T-helper 17 cell (primary cell): Measurements from ENCODE around the gene SETX. TPM values are rescaled to one million over a fixed set of nuclear protein-coding genes. Genes with fewer than 3 reads are reported as not detected.

Experiments
- ATAC-seq: fragments of 150-1000 bp; cut with Tn5 transposase; 2 replicates; pipeline ENCODE4 v1.10.0; 2021; ENCODE audit warnings: mild to moderate bottlenecking, moderate library complexity
- DNase-seq, 3 donors: peaks; one replicate each; pipeline versions ENCODE4 v3.0.0 to v3.0.0-alpha.2; 2020 to 2021
- H3K9me3 ChIP-seq: one replicate; pipeline ENCODE4 v1.7.0; 2013; ENCODE audit warnings: low read length, mild to moderate bottlenecking; ENCODE audit not compliant: control insufficient read depth, poor library complexity, severe bottlenecking
- H3K27ac Mint-ChIP-seq: one replicate; pipeline ENCODE4 v1.8.0; 2022; ENCODE audit warnings: mild to moderate bottlenecking, moderate library complexity, mixed read lengths
- H3K27me3 Mint-ChIP-seq: one replicate; pipeline ENCODE4 v1.8.0; 2022; ENCODE audit warnings: mixed read lengths
- H3K36me3 Mint-ChIP-seq: one replicate; pipeline ENCODE4 v1.8.0; 2022; ENCODE audit warnings: low read depth, mixed read lengths
- H3K4me1 Mint-ChIP-seq: one replicate; pipeline ENCODE4 v1.8.0; 2022; ENCODE audit warnings: mild to moderate bottlenecking, mixed read lengths
- H3K4me3 Mint-ChIP-seq: one replicate; pipeline ENCODE4 v1.8.0; 2022; ENCODE audit warnings: mild to moderate bottlenecking, moderate library complexity, mixed read lengths
- total RNA-seq, 4 donors: library from RNA in 2 of 4; stranded (reverse) in 2 of 4; gene quantifications; one replicate each; pipeline ENCODE4 v1.2.3 and lab custom pipeline; 2022 to 2026

SETX gene
- total RNA-seq, 2 donors from 2014 or later = 56.4 to 58.3 TPM

GRCh38 chr9:132372177-132373095, 17.6 kb upstream of the SETX start:
- H3K27me3 Mint-ChIP-seq = no peaks in the 10 kb centered on the region
- H3K4me3 Mint-ChIP-seq = peak overlapping the region; percentile 45
- peaks cover 2% of the 10 kb centered on the region for H3K36me3 Mint-ChIP-seq
- H3K4me1 Mint-ChIP-seq = peaks cover 10% of the 10 kb centered on the region
- no peak for DNase-seq
- peak overlapping the region; percentile 74 for H3K27ac Mint-ChIP-seq
- H3K9me3 ChIP-seq = no peaks in the 10 kb centered on the region
- peak; percentile 28 for ATAC-seq

- Mint-ChIP-seq H3K27me3 (no peaks in the 10 kb centered on the region), H3K4me1 (peaks cover 10% of the 10 kb centered on the region), H3K27ac (no peak overlapping the region), H3K36me3 (peaks cover 2% of the 10 kb centered on the region), H3K4me3 (no peak overlapping the region)
- H3K9me3 ChIP-seq = no peaks in the 10 kb centered on the region
- no peak for DNase-seq
- ATAC-seq = no peak
Measured at GRCh38 chr9:132370592-132370991, 15.8 kb upstream of the SETX start.

- Mint-ChIP-seq H3K27me3 (no peaks in the 10 kb centered on the region), H3K4me1 (peaks cover 10% of the 10 kb centered on the region), H3K36me3 (no peaks in the 10 kb centered on the region), H3K27ac (no peak overlapping the region), H3K4me3 (no peak overlapping the region)
- ATAC-seq (no peak), DNase-seq (no peak)
- H3K9me3 ChIP-seq = no peaks in the 10 kb centered on the region
Measured at GRCh38 chr9:132369421-132369820, 14.6 kb upstream of the SETX start.

- H3K27me3 Mint-ChIP-seq = no peaks in the 10 kb centered on the region
- no peaks in the 10 kb centered on the region for H3K9me3 ChIP-seq
- no peaks in the 10 kb centered on the region for H3K36me3 Mint-ChIP-seq
- H3K4me1 Mint-ChIP-seq = peaks cover 6% of the 10 kb centered on the region
- ATAC-seq = no peak
- no peak overlapping the region for H3K27ac Mint-ChIP-seq
- H3K4me3 Mint-ChIP-seq = no peak overlapping the region
- no peak for DNase-seq
Measured at GRCh38 chr9:132367613-132368313, 13.0 kb upstream of the SETX start.

GRCh38 chr9:132366481-132366880, 11.7 kb upstream of the SETX start:
- Mint-ChIP-seq H3K36me3 (no peaks in the 10 kb centered on the region), H3K4me1 (no peaks in the 10 kb centered on the region), H3K27ac (no peak overlapping the region), H3K27me3 (no peaks in the 10 kb centered on the region), H3K4me3 (no peak overlapping the region)
- no peak for ATAC-seq
- DNase-seq = no peak
- no peaks in the 10 kb centered on the region for H3K9me3 ChIP-seq

- H3K9me3 ChIP-seq = no peaks in the 10 kb centered on the region
- H3K4me1 Mint-ChIP-seq = no peaks in the 10 kb centered on the region
- H3K36me3 Mint-ChIP-seq = no peaks in the 10 kb centered on the region
- DNase-seq (no peak), ATAC-seq (no peak)
- no peaks in the 10 kb centered on the region for H3K27me3 Mint-ChIP-seq
- no peak overlapping the region for H3K27ac Mint-ChIP-seq
- no peak overlapping the region for H3K4me3 Mint-ChIP-seq
Measured at GRCh38 chr9:132365986-132366385, 11.2 kb upstream of the SETX start.

- Mint-ChIP-seq H3K4me3 (no peak overlapping the region), H3K36me3 (no peaks in the 10 kb centered on the region), H3K27ac (no peak overlapping the region), H3K27me3 (no peaks in the 10 kb centered on the region), H3K4me1 (peaks cover 3% of the 10 kb centered on the region)
- DNase-seq (no peak), ATAC-seq (no peak)
- H3K9me3 ChIP-seq = no peaks in the 10 kb centered on the region
Measured at GRCh38 chr9:132364068-132364467, 9.3 kb upstream of the SETX start.

- Mint-ChIP-seq H3K36me3 (peaks cover 7% of the 10 kb centered on the region), H3K27ac (no peak overlapping the region), H3K4me1 (peaks cover 23% of the 10 kb centered on the region), H3K4me3 (no peak overlapping the region), H3K27me3 (no peaks in the 10 kb centered on the region)
- H3K9me3 ChIP-seq = no peaks in the 10 kb centered on the region
- ATAC-seq (no peak), DNase-seq (no peak)
Measured at GRCh38 chr9:132357764-132358163, 3.0 kb upstream of the SETX start.

- Mint-ChIP-seq H3K27me3 (no peaks in the 10 kb centered on the region), H3K36me3 (peaks cover 15% of the 10 kb centered on the region), H3K4me1 (peaks cover 35% of the 10 kb centered on the region), H3K27ac (no peak overlapping the region), H3K4me3 (peak overlapping the region; percentile 74)
- DNase-seq (no peak), ATAC-seq (no peak)
- H3K9me3 ChIP-seq = no peaks in the 10 kb centered on the region
Measured at GRCh38 chr9:132356324-132356924, 1.6 kb upstream of the SETX start.

GRCh38 chr9:132351404-132352045, 3.3 kb downstream of the SETX start:
- no peaks in the 10 kb centered on the region for H3K27me3 Mint-ChIP-seq
- H3K9me3 ChIP-seq = no peaks in the 10 kb centered on the region
- ATAC-seq (no peak), DNase-seq (no peak)
- H3K4me3 Mint-ChIP-seq = peak overlapping the region; percentile 90
- peak overlapping the region; percentile 98 for H3K27ac Mint-ChIP-seq
- H3K36me3 Mint-ChIP-seq = peaks cover 15% of the 10 kb centered on the region
- H3K4me1 Mint-ChIP-seq = peaks cover 42% of the 10 kb centered on the region

- H3K4me3 Mint-ChIP-seq = peak overlapping the region; percentile 90
- ATAC-seq = peak; percentile 15
Measured at GRCh38 chr9:132350861-132351315, 3.9 kb downstream of the SETX start.

GRCh38 chr9:132348676-132349075, 6.1 kb downstream of the SETX start:
- DNase-seq = no peak
- no peaks in the 10 kb centered on the region for H3K9me3 ChIP-seq
- peaks cover 15% of the 10 kb centered on the region for H3K36me3 Mint-ChIP-seq
- H3K4me1 Mint-ChIP-seq = peaks cover 33% of the 10 kb centered on the region
- H3K4me3 Mint-ChIP-seq = no peak overlapping the region
- no peaks in the 10 kb centered on the region for H3K27me3 Mint-ChIP-seq
- peak overlapping the region; percentile 98 for H3K27ac Mint-ChIP-seq
- ATAC-seq = no peak

More at GRCh38 chr9:132350861-132351315, 3.9 kb downstream of the SETX start:
- Mint-ChIP-seq H3K27ac (peak overlapping the region; percentile 98), H3K36me3 (peaks cover 15% of the 10 kb centered on the region), H3K4me1 (peaks cover 40% of the 10 kb centered on the region), H3K27me3 (no peaks in the 10 kb centered on the region)
- DNase-seq = no peak
- no peaks in the 10 kb centered on the region for H3K9me3 ChIP-seq

GRCh38 chr9:132346177-132346576, 8.6 kb downstream of the SETX start:
- DNase-seq = no peak
- peaks cover 21% of the 10 kb centered on the region for H3K4me1 Mint-ChIP-seq
- no peak overlapping the region for H3K4me3 Mint-ChIP-seq
- no peaks in the 10 kb centered on the region for H3K27me3 Mint-ChIP-seq
- no peak for ATAC-seq
- no peaks in the 10 kb centered on the region for H3K9me3 ChIP-seq
- no peak overlapping the region for H3K27ac Mint-ChIP-seq
- peaks cover 4% of the 10 kb centered on the region for H3K36me3 Mint-ChIP-seq
